Renal cortex interstitium (tissue), 15 donors: ENCODE data around the gene PHPT1. TPM values are rescaled to one million over a fixed set of nuclear protein-coding genes. Genes with fewer than 3 reads are reported as not detected.
"Not testable (repeated sequence)": the region's sequence is repeated elsewhere in the genome, so short reads cannot be mapped to it uniquely, and the experiment has no call there.

ENCODE experiments used
- DNase-seq, 11 donors: peaks; one replicate each; pipeline ENCODE4 v3.0.0-alpha.2; 2013; ENCODE audit warnings: low read depth in 9 of 11, low spot score in 4 of 11; ENCODE audit errors: extremely low read depth in 1 of 11
- long read RNA-seq, 16 experiments: transcript quantifications; one replicate each; lab custom pipeline, GENCODE V29; 2026
- polyA plus RNA-seq, 3 donors: library from polyadenylated mRNA; unstranded; fragments of 120-200 nt; gene quantifications; one replicate each; pipeline ENCODE4 v1.2.1, GENCODE V29; 2013; ENCODE audit not compliant: insufficient read length in 3 of 3

The PHPT1 gene
- polyA plus RNA-seq, result 100 to 1,000 TPM in 1 of 3 donors, 10 to 100 TPM in 2; 63.4 to 111 (median 93.7) TPM
- long read RNA-seq, donor 1, transcript PHPT1-201 (3 exons, 890 nt), result major isoform, 123 of 135 reads
- long read RNA-seq, donor 1, transcript PHPT1-204 (2 exons, 627 nt), result minor isoform, 9 of 135 reads
- long read RNA-seq, donor 1, partial matches to known transcripts, result 0 of 135 reads
- long read RNA-seq, donor 1, other reads (novel, unspliced or antisense), result 0 of 135 reads
- long read RNA-seq, donor 2, transcript PHPT1-201 (3 exons, 890 nt), result major isoform, 148 of 170 reads
- long read RNA-seq, donor 2, transcript PHPT1-204 (2 exons, 627 nt), result minor isoform, 15 of 170 reads
- long read RNA-seq, donor 2, partial matches to known transcripts, result 5 of 170 reads
- long read RNA-seq, donor 2, other reads (novel, unspliced or antisense), result 0 of 170 reads
- long read RNA-seq, donor 3, transcript PHPT1-204 (2 exons, 627 nt), result minor isoform, 6 of 232 reads
- long read RNA-seq, donor 3, transcript PHPT1-201 (3 exons, 890 nt), result major isoform, 215 of 232 reads
- long read RNA-seq, donor 3, partial matches to known transcripts, result 7 of 232 reads
- long read RNA-seq, donor 3, other reads (novel, unspliced or antisense), result 0 of 232 reads
- long read RNA-seq, donor 4, transcript PHPT1-204 (2 exons, 627 nt), result minor isoform, 8 of 179 reads
- long read RNA-seq, donor 4, transcript PHPT1-201 (3 exons, 890 nt), result major isoform, 164 of 179 reads
- long read RNA-seq, donor 4, partial matches to known transcripts, result 0 of 179 reads
- long read RNA-seq, donor 4, other reads (novel, unspliced or antisense), result 0 of 179 reads
- long read RNA-seq, donor 5, result 0 reads
- long read RNA-seq, donor 6, transcript PHPT1-201 (3 exons, 890 nt), result major isoform, 150 of 160 reads
- long read RNA-seq, donor 6, partial matches to known transcripts, result 5 of 160 reads
- long read RNA-seq, donor 6, other reads (novel, unspliced or antisense), result 0 of 160 reads
- long read RNA-seq, donor 7, transcript PHPT1-204 (2 exons, 627 nt), result minor isoform, 8 of 217 reads
- long read RNA-seq, donor 7, transcript PHPT1-201 (3 exons, 890 nt), result major isoform, 193 of 217 reads
- long read RNA-seq, donor 7, partial matches to known transcripts, result 8 of 217 reads
- long read RNA-seq, donor 7, other reads (novel, unspliced or antisense), result 0 of 217 reads
- long read RNA-seq, donor 8, transcript PHPT1-204 (2 exons, 627 nt), result minor isoform, 15 of 363 reads
- long read RNA-seq, donor 8, transcript PHPT1-201 (3 exons, 890 nt), result major isoform, 331 of 363 reads
- long read RNA-seq, donor 8, partial matches to known transcripts, result 12 of 363 reads
- long read RNA-seq, donor 8, other reads (novel, unspliced or antisense), result 0 of 363 reads
- long read RNA-seq, donor 9, transcript PHPT1-201 (3 exons, 890 nt), result major isoform, 180 of 184 reads
- long read RNA-seq, donor 9, partial matches to known transcripts, result 0 of 184 reads
- long read RNA-seq, donor 9, other reads (novel, unspliced or antisense), result 0 of 184 reads
- long read RNA-seq, donor 10, transcript PHPT1-204 (2 exons, 627 nt), result minor isoform, 9 of 236 reads
- long read RNA-seq, donor 10, transcript PHPT1-201 (3 exons, 890 nt), result major isoform, 207 of 236 reads
- long read RNA-seq, donor 10, partial matches to known transcripts, result 15 of 236 reads
- long read RNA-seq, donor 10, other reads (novel, unspliced or antisense), result 0 of 236 reads
- long read RNA-seq, donor 11, transcript PHPT1-201 (3 exons, 890 nt), result major isoform, 121 of 125 reads
- long read RNA-seq, donor 11, partial matches to known transcripts, result 0 of 125 reads
- long read RNA-seq, donor 11, other reads (novel, unspliced or antisense), result 0 of 125 reads
- long read RNA-seq, donor 12, transcript PHPT1-204 (2 exons, 627 nt), result minor isoform, 6 of 80 reads
- long read RNA-seq, donor 12, transcript PHPT1-201 (3 exons, 890 nt), result major isoform, 65 of 80 reads
- long read RNA-seq, donor 12, partial matches to known transcripts, result 5 of 80 reads
- long read RNA-seq, donor 12, other reads (novel, unspliced or antisense), result 0 of 80 reads
- long read RNA-seq, donor 13, result 0 reads
- long read RNA-seq, donor 14, transcript PHPT1-204 (2 exons, 627 nt), result minor isoform, 8 of 175 reads
- long read RNA-seq, donor 14, transcript PHPT1-201 (3 exons, 890 nt), result major isoform, 163 of 175 reads
- long read RNA-seq, donor 14, partial matches to known transcripts, result 0 of 175 reads
- long read RNA-seq, donor 14, other reads (novel, unspliced or antisense), result 0 of 175 reads
- long read RNA-seq, donor 15, transcript PHPT1-201 (3 exons, 890 nt), result major isoform, 58 of 63 reads
- long read RNA-seq, donor 15, partial matches to known transcripts, result 0 of 63 reads
- long read RNA-seq, donor 15, other reads (novel, unspliced or antisense), result 0 of 63 reads
- long read RNA-seq, donor 16, transcript PHPT1-204 (2 exons, 627 nt), result minor isoform, 8 of 430 reads
- long read RNA-seq, donor 16, transcript PHPT1-205 (3 exons, 1,316 nt), result minor isoform, 5 of 430 reads
- long read RNA-seq, donor 16, transcript PHPT1-201 (3 exons, 890 nt), result major isoform, 405 of 430 reads
- long read RNA-seq, donor 16, partial matches to known transcripts, result 8 of 430 reads
- long read RNA-seq, donor 16, other reads (novel, unspliced or antisense), result 0 of 430 reads

- DNase-seq, result peak; percentile 94 to 99 (median 98)
Observed at GRCh38 chr9:136849038-136849959, at the start of gene PHPT1. Gene PHPT1, plus strand, starts transcription at chr9:136849409. Its CDS starts 22 bp downstream, at chr9:136849431.

GRCh38 chr9:136799854-136800657 is 49.2 kb upstream of the PHPT1 start:
- peak in 6 of 11 donors; percentile 75 to 86 (median 79) for DNase-seq

DNA sequence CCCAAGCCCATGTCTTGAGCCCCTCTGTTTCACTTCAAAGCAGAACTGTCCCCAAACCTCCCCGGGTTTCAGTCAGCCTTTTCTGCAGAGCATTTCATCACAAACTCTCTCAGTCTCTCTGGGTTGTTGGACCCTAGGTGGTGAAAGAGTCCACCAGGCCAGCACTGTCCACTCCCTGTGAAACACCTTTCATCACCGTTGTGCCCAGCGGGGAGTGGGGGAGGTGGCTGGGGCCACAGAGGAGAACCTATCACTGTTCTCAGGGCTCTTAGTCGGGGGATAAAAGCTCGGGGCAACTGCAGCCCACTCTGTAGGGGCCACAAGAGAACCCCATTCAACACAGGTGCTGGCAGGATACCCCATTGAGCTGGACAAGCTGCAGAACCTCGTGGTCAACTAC is 46.9 kb upstream of the PHPT1 start:
- DNase-seq, result no peak

GRCh38 chr9:136803009-136803550 is 46.1 kb upstream of the PHPT1 start:
- DNase-seq, result not testable (repeated sequence)

GRCh38 chr9:136803551-136804508 is 45.4 kb upstream of the PHPT1 start:
- DNase-seq, result no peak

- DNase-seq, result no peak
Observed at GRCh38 chr9:136804509-136805206, 44.6 kb upstream of the PHPT1 start.

GRCh38 chr9:136805207-136805740 is 43.9 kb upstream of the PHPT1 start:
- no peak for DNase-seq

DNA sequence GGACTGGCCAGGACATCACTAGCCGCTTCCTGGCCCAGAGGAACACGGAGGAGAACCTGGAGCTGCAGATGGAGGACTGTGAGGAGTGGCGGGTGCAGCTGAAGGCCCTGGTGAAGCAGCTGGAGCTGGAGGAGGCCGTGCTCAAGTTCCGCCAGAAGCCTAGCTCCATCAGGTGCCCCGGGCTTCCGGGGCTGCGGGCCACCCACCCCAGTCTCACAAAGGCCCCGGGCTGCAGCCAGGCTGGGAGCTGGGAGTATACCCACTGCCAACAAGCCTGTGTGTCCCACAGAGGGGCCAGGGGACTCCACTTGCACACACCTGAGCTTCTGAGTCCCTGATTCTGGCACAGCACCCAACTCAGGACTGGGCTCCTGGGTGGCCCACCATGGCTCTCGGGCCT is 43.1 kb upstream of the PHPT1 start:
- no peak for DNase-seq

- DNase-seq, result no peak
Observed at GRCh38 chr9:136806631-136807201, 42.5 kb upstream of the PHPT1 start.

GRCh38 chr9:136807281-136808074 is 41.7 kb upstream of the PHPT1 start, which contains the start of gene RABL6:
Gene RABL6, plus strand, starts transcription at chr9:136807948. Its CDS starts 249 bp downstream, at chr9:136808197.
- DNase-seq, result peak in 3 of 11 donors; percentile 55 to 76 (median 67)
